ENCODE data around the gene GMCL2. TPM values are rescaled to one million over a fixed set of nuclear protein-coding genes. Genes with fewer than 3 reads are reported as not detected.

GMCL2 gene
- total and polyA plus RNA-seq, 9 of the 15 experiments (the other 6 are each of a cell fraction or from before 2014, with no cell fraction given), result 0.04 TPM; not detected in 8

DNA sequence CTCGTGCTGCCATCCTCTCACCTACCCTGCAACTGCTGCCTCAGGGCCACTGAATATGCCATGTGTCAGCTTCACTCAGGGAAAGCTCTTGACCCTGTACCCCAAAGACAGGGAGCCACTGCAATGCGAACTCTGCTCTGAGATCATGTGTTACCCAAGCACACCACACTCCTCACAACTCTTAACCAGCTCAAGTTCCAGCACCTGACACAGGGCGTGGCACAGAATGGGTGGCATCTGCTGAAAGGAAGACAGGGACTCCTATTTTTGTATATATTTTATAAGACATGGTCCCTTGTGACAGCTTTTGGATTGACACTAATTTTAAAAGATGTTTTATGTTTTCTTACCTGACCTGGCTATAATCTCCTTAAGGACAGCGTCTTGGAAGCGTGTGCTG lies 34.7 kb upstream of the GMCL2 start:
- no peak overlapping the region for H3K4me2 ChIP-seq (ENCODE audit: insufficient read depth, low read length)
- ChIA-PET CTCF (ENCODE audit: low intra/inter-chr PET ratio) (no interaction called here), POLR2A (interaction anchor here (0.6 to 13.2 kb wide), 3 partner anchors 10 to 17 kb away, joined by 3 to 162 read pairs (median 14); partner anchors contain the start of genes HNRNPAB and PHYKPL)
- peaks cover 9% of the 10 kb centered on the region for H4K20me1 ChIP-seq (replicated peaks; ENCODE audit: control insufficient read depth, insufficient read depth, low read length)
- no peak overlapping the region for H3K4me3 ChIP-seq
- TF ChIP-seq, protein P1, sequence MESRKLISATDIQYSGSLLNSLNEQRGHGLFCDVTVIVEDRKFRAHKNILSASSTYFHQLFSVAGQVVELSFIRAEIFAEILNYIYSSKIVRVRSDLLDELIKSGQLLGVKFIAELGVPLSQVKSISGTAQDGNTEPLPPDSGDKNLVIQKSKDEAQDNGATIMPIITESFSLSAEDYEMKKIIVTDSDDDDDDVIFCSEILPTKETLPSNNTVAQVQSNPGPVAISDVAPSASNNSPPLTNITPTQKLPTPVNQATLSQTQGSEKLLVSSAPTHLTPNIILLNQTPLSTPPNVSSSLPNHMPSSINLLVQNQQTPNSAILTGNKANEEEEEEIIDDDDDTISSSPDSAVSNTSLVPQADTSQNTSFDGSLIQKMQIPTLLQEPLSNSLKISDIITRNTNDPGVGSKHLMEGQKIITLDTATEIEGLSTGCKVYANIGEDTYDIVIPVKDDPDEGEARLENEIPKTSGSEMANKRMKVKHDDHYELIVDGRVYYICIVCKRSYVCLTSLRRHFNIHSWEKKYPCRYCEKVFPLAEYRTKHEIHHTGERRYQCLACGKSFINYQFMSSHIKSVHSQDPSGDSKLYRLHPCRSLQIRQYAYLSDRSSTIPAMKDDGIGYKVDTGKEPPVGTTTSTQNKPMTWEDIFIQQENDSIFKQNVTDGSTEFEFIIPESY (CRISPR knock-in tag; IDR thresholded peaks at IDR 0.05), result no peak
- TF ChIP-seq PCBP2 (IDR thresholded peaks at IDR 0.05; ENCODE audit: low read depth, low read length, poor library complexity, severe bottlenecking), result no peak
- no peak for TF ChIP-seq ZNF695 (CRISPR knock-in tag; IDR thresholded peaks at IDR 0.05)
- no peak for TF ChIP-seq ZNF121 (CRISPR knock-in tag; conservative IDR thresholded peaks at IDR 0.05)
- no peak for TF ChIP-seq EWSR1 (IDR thresholded peaks at IDR 0.05; ENCODE audit: borderline replicate concordance, low read depth, partially characterized antibody)
- no peak for TF ChIP-seq ARID2 (IDR thresholded peaks at IDR 0.05)
- intact Hi-C loops (cut with micrococcal nuclease), result no loop called here
- H3K27me3 ChIP-seq (ENCODE audit: control insufficient read depth in 2 of 2, insufficient read depth in 2 of 2, low read length in 2 of 2), result no peaks in the 10 kb centered on the region
- peaks cover 7 to 20% of the 10 kb centered on the region in 2 experiments; a peak in 3 of 5 replicates for H3K4me1 ChIP-seq (replicated peaks in 1 of 2; ENCODE audit: control insufficient read depth in 2 of 2, insufficient read depth in 2 of 2, low read length in 2 of 2)
- no TSS peak for BruUV-seq (replicated peaks)
- H3K27ac ChIP-seq (ENCODE audit: extremely low read depth, low read depth, low read length), result no peak overlapping the region
- H3K79me2 ChIP-seq (ENCODE audit: control insufficient read depth, insufficient read depth, low read length), result no peaks in the 10 kb centered on the region
- in situ Hi-C loops (cut with MboI), result no loop called here
- 68% methylated on average over 5 of the region's 5 CpGs for WGBS (ENCODE audit: insufficient coverage, low coverage, missing lambda C conversion rate)
- no peak for ATAC-seq
- FAIRE-seq, result no peak
- no peaks in the 10 kb centered on the region for H3K9me3 ChIP-seq (replicated peaks; ENCODE audit: control insufficient read depth, insufficient read depth, low read depth, low read length)
- peaks cover 73% of the 10 kb centered on the region; the same call in 2 of the 3 replicates for H3K36me3 ChIP-seq (ENCODE audit: control insufficient read depth, insufficient read depth, low read length)
- no peak for DNase-seq (ENCODE audit: extremely low read depth in 1 of 4, low spot score in 3 of 4)
- H3K9me1 ChIP-seq (ENCODE audit: control insufficient read depth, insufficient read depth, low read length), result peaks cover 5% of the 10 kb centered on the region
- H3K9ac ChIP-seq (ENCODE audit: insufficient read depth in 1 of 2, low read depth in 2 of 2, low read length in 2 of 2), result peak overlapping the region in 1 of 2 experiments; percentile 10; a peak in 1 of 4 replicates
- no peak overlapping the region for H2AFZ ChIP-seq (ENCODE audit: low read depth, low read length)

All from K562 (cell line).